Fibroblast of skin of back (primary cell): ENCODE measurements around the gene SLC7A14.
A peak's percentile ranks its signal among the peaks of the same experiment; 100 is the strongest.

Experiments
- DNase-seq: peaks from one replicate; pipeline ENCODE4 v3.0.0-alpha.2; 2013

SLC7A14 gene

GRCh38 chr3:170469151-170470062, 116.5 kb downstream of the SLC7A14 start:
- DNase-seq, result peak; percentile 25

GRCh38 chr3:170467571-170468147, 118.2 kb downstream of the SLC7A14 start:
- no peak for DNase-seq

GRCh38 chr3:170467007-170467406, 118.9 kb downstream of the SLC7A14 start:
- DNase-seq, result no peak

- no peak for DNase-seq
These were observed 119.9 kb downstream of the SLC7A14 start for GRCh38 chr3:170465955-170466354.

- no peak for DNase-seq
These were observed 122.9 kb downstream of the SLC7A14 start for GRCh38 chr3:170463011-170463410.

GRCh38 chr3:170458285-170458684, 127.6 kb downstream of the SLC7A14 start:
- DNase-seq, result no peak

GRCh38 chr3:170454509-170454908, 131.4 kb downstream of the SLC7A14 start:
- DNase-seq, result no peak

GRCh38 chr3:170450039-170450438, 135.8 kb downstream of the SLC7A14 start:
- no peak for DNase-seq

- DNase-seq, result no peak
These were observed 137.3 kb downstream of the SLC7A14 start for GRCh38 chr3:170448584-170448983.

GRCh38 chr3:170443457-170443856, 142.4 kb downstream of the SLC7A14 start:
- no peak for DNase-seq

GRCh38 chr3:170442947-170443346, 142.9 kb downstream of the SLC7A14 start:
- DNase-seq, result no peak

GRCh38 chr3:170441412-170441811, 144.5 kb downstream of the SLC7A14 start:
- DNase-seq, result no peak

- DNase-seq, result peak; percentile 12
These were observed 145.5 kb downstream of the SLC7A14 start for GRCh38 chr3:170440344-170440743.

GRCh38 chr3:170438836-170439235, 147.0 kb downstream of the SLC7A14 start:
- no peak for DNase-seq

GRCh38 chr3:170437696-170438407, 148.0 kb downstream of the SLC7A14 start:
- DNase-seq, result no peak

GRCh38 chr3:170437176-170437575, 148.7 kb downstream of the SLC7A14 start:
- DNase-seq, result no peak

- DNase-seq, result no peak
These were observed 149.2 kb downstream of the SLC7A14 start for GRCh38 chr3:170436697-170437096.

- DNase-seq, result no peak
These were observed 153.5 kb downstream of the SLC7A14 start for GRCh38 chr3:170432416-170432815.

GRCh38 chr3:170431054-170431453, 154.8 kb downstream of the SLC7A14 start:
- no peak for DNase-seq

GRCh38 chr3:170429050-170429449, 156.8 kb downstream of the SLC7A14 start:
- DNase-seq, result peak; percentile 68

GRCh38 chr3:170428095-170428494, 157.8 kb downstream of the SLC7A14 start:
- no peak for DNase-seq

- no peak for DNase-seq
These were observed 159.6 kb downstream of the SLC7A14 start for GRCh38 chr3:170426240-170426797.
